Adrenal gland (tissue), 5 donors: ENCODE results near the gene OR12D1.

ENCODE experiments used
- POLR2A ChIP-seq, 2 donors: fragments of 450-650 bp; IDR thresholded peaks; one replicate each; pipeline ENCODE4 v1.6.1; 2017; ENCODE audit warnings: antibody characterized with exemption in 2 of 2, mild to moderate bottlenecking in 2 of 2, moderate library complexity in 1 of 2
- TF ChIP-seq, protein P1 (sequence below), 6 experiments: fragments of 450-650 bp in 4 of 6; fragments of 200-600 bp in 2 of 6; sonication (generic) in 1 of 6; IDR thresholded peaks; 1 replicate in 5 of 6; 2 replicates in 1 of 6; pipeline versions ENCODE4 v1.5.1 to v1.8.0; 2016 to 2021; ENCODE audit warnings: antibody characterized with exemption in 6 of 6, mild to moderate bottlenecking in 2 of 6, moderate library complexity in 1 of 6
- donor health status: DM: no; HTN: no; CAD: no.

GRCh38 chr6:29414588-29414987 lies at the start of gene OR12D1:
- TF ChIP-seq, protein P1, sequence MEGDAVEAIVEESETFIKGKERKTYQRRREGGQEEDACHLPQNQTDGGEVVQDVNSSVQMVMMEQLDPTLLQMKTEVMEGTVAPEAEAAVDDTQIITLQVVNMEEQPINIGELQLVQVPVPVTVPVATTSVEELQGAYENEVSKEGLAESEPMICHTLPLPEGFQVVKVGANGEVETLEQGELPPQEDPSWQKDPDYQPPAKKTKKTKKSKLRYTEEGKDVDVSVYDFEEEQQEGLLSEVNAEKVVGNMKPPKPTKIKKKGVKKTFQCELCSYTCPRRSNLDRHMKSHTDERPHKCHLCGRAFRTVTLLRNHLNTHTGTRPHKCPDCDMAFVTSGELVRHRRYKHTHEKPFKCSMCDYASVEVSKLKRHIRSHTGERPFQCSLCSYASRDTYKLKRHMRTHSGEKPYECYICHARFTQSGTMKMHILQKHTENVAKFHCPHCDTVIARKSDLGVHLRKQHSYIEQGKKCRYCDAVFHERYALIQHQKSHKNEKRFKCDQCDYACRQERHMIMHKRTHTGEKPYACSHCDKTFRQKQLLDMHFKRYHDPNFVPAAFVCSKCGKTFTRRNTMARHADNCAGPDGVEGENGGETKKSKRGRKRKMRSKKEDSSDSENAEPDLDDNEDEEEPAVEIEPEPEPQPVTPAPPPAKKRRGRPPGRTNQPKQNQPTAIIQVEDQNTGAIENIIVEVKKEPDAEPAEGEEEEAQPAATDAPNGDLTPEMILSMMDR (IDR thresholded peaks at IDR 0.05) = no peak
- TF ChIP-seq POLR2A (IDR thresholded peaks at IDR 0.05) = no peak
